HuH-7 (cell line): ENCODE data around the gene DNMT3L.

Experiments used
- DNase-seq: peaks from one replicate; pipeline ENCODE4 v3.0.0; 2011; ENCODE audit warnings: low spot score

Gene DNMT3L

GRCh38 chr21:44279354-44280260 lies 17.9 kb upstream of the DNMT3L start:
- no peak for DNase-seq

- DNase-seq: no peak
Observed at GRCh38 chr21:44275041-44275440, 13.3 kb upstream of the DNMT3L start.

GRCh38 chr21:44273046-44273445 lies 11.3 kb upstream of the DNMT3L start:
- no peak for DNase-seq

- no peak for DNase-seq
Observed at GRCh38 chr21:44272284-44272858, 10.7 kb upstream of the DNMT3L start.

GRCh38 chr21:44271558-44272283 lies 10.0 kb upstream of the DNMT3L start:
- DNase-seq: no peak

GRCh38 chr21:44269090-44269489 lies 7.4 kb upstream of the DNMT3L start:
- no peak for DNase-seq

- no peak for DNase-seq
Observed at GRCh38 chr21:44267655-44268142, 6.0 kb upstream of the DNMT3L start.

GRCh38 chr21:44265734-44266270 lies 4.1 kb upstream of the DNMT3L start:
- no peak for DNase-seq

GRCh38 chr21:44263768-44264167 lies 2.1 kb upstream of the DNMT3L start:
- DNase-seq: no peak

GRCh38 chr21:44263221-44263760 lies 1.6 kb upstream of the DNMT3L start:
- no peak for DNase-seq

GRCh38 chr21:44262338-44263056 lies 800 bp upstream of the DNMT3L start:
- no peak for DNase-seq

- DNase-seq: no peak
Observed at GRCh38 chr21:44260791-44261631, 686 bp downstream of the DNMT3L start.

- no peak for DNase-seq
Observed at GRCh38 chr21:44260066-44260465, 1.6 kb downstream of the DNMT3L start.

GRCh38 chr21:44259082-44259705 lies 2.5 kb downstream of the DNMT3L start:
- DNase-seq: no peak

GRCh38 chr21:44258056-44258725 lies 3.5 kb downstream of the DNMT3L start:
- DNase-seq: no peak

GRCh38 chr21:44255511-44255981 lies 6.2 kb downstream of the DNMT3L start:
- no peak for DNase-seq

GRCh38 chr21:44253832-44254710 lies 7.6 kb downstream of the DNMT3L start:
- no peak for DNase-seq
